ENCODE measurements around the gene HAT1. TPM values are rescaled to one million over a fixed set of nuclear protein-coding genes. Genes with fewer than 3 reads are reported as not detected.

Gene HAT1
- polyA plus RNA-seq, 4 donors: 62.7 to 75.4 (median 75.2) TPM

GRCh38 chr2:172021074-172021931 is 99.0 kb downstream of the HAT1 start:
- DNase-seq (ENCODE audit: low read depth in 4 of 4, low spot score in 3 of 4): no peak

- DNase-seq (ENCODE audit: low read depth in 4 of 4, low spot score in 3 of 4): no peak
Observed at GRCh38 chr2:172021955-172022354, 99.7 kb downstream of the HAT1 start.

DNA sequence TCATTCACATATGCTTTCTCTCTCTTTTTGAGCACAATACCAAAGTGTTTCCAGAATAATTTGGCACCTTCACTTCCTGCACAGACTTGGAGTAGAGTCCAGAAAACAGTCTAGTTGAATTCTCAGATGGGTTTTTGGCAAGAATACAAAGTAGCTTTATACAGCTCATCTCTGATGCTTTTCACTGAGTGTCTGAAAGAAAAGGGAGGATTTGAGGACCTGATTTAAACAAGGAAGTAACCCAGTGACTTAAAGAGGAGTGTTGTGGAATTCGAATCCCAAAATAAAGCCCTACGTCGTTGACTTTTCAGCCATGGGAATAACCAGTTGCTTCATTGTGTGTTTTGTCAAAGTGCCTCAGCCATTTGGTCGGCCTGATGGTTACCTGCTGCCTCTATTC is 109.3 kb downstream of the HAT1 start:
- DNase-seq (ENCODE audit: low read depth in 4 of 4, low spot score in 3 of 4): no peak

Other genes with a start within 250 kb of the HAT1 start
- gene DYNC1I2, start 235.0 kb upstream of the HAT1 start, polyA plus RNA-seq (ENCODE audit: insufficient read length in 4 of 4): 100 to 1,000 TPM; 158 to 194 (median 193) TPM
- 10 to 100 TPM; 24.5 to 28.2 (median 26.6) TPM for gene SLC25A12, start 28.2 kb upstream of the HAT1 start, polyA plus RNA-seq (ENCODE audit: insufficient read length in 4 of 4)
- gene METAP1D, start 77.5 kb downstream of the HAT1 start, polyA plus RNA-seq (ENCODE audit: insufficient read length in 4 of 4): 10 to 100 TPM; 10.6 to 15.8 (median 13.2) TPM
- gene DLX1, start 163.0 kb downstream of the HAT1 start, polyA plus RNA-seq (ENCODE audit: insufficient read length in 4 of 4): under 1 TPM; 0.16 to 0.61 (median 0.17) TPM
- under 1 TPM; 0.08 to 0.25 (median 0.11) TPM for gene DLX2, start 180.4 kb downstream of the HAT1 start, polyA plus RNA-seq (ENCODE audit: insufficient read length in 4 of 4)